Heart right ventricle (tissue), 16 donors: ENCODE results near the gene ADGRD1. TPM values are rescaled to one million over a fixed set of nuclear protein-coding genes. Genes with fewer than 3 reads are reported as not detected.

Source experiments
- ATAC-seq, 8 donors: fragments of 200-7000 bp; cut with Tn5 transposase; one replicate each; pipeline ENCODE4 v1.9.1; 2020; ENCODE audit warnings: mild to moderate bottlenecking in 8 of 8, moderate library complexity in 8 of 8, moderate number of reproducible peaks in 1 of 8
- DNase-seq, 2 donors: peaks; one replicate each; pipeline ENCODE4 v3.0.0-alpha.2; 2020
- H3K27ac ChIP-seq, 10 donors: fragments of 200-600 bp; sonication (generic) in 2 of 10; one replicate each; pipeline versions ENCODE4 v1.5.0 to v1.8.0; 2020 to 2022; ENCODE audit warnings: mild to moderate bottlenecking in 3 of 10
- H3K27me3 ChIP-seq, 7 donors: fragments of 200-600 bp; one replicate each; pipeline ENCODE4 v1.8.0; 2021 to 2022; ENCODE audit warnings: mild to moderate bottlenecking in 2 of 7
- H3K36me3 ChIP-seq, 9 donors: fragments of 200-600 bp; sonication (generic) in 1 of 9; one replicate each; pipeline versions ENCODE4 v1.5.0 to v1.8.0; 2020 to 2022; ENCODE audit warnings: mild to moderate bottlenecking in 2 of 9
- H3K4me1 ChIP-seq, 9 donors: fragments of 200-600 bp; sonication (generic) in 1 of 9; one replicate each; pipeline versions ENCODE4 v1.5.0 to v1.8.0; 2020 to 2022; ENCODE audit warnings: mild to moderate bottlenecking in 4 of 9
- H3K4me3 ChIP-seq, 10 donors: fragments of 200-600 bp; sonication (generic) in 2 of 10; one replicate each; pipeline versions ENCODE4 v1.5.0 to v1.8.0; 2020 to 2022; ENCODE audit warnings: mild to moderate bottlenecking in 7 of 10, moderate library complexity in 2 of 10
- H3K9me3 ChIP-seq, 11 donors: fragments of 200-600 bp in 10 of 11; sonication (generic) in 2 of 11; one replicate each; pipeline versions ENCODE4 v1.5.0 to v1.8.0; 2013 to 2022; ENCODE audit warnings: mild to moderate bottlenecking in 2 of 11, control low read depth in 1 of 11, moderate library complexity in 1 of 11
- WGBS, 2 donors: extraction: QIAGEN DNeasy Blood & Tissue Kit; methylation state at CpG; one replicate each; pipeline ENCODE4 v1.1.7; 2013; ENCODE audit warnings: inconsistent platforms in 1 of 2; 5-methylcytosine and 5-hydroxymethylcytosine counted together
- intact Hi-C, 10 donors: fragments of 100-400 bp; cut with DNase I; formaldehyde crosslinking; loops; one replicate each; pipeline versions ENCODE4 v1.11.1 to v1.14.2; 2022
- polyA plus RNA-seq, 2 donors: library from polyadenylated mRNA; stranded (reverse); fragments of 200-250 nt; gene quantifications; one replicate each; pipeline ENCODE4 v1.2.3, GENCODE V29; 2013
- total RNA-seq, 10 donors: library from RNA; stranded (reverse); fragmentation: NEBNext Ultra II Directional in 3 of 10; extraction: Animal tissue kit (Norgen Biotek cat#: 25700) in 3 of 10; gene quantifications; one replicate each; pipeline versions ENCODE4 v1.2.1 to v1.2.4, GENCODE V29; 2021 to 2023
- TF ChIP-seq, protein P1 (sequence below), 9 donors: fragments of 200-600 bp; sonication (generic) in 2 of 9; IDR thresholded peaks; one replicate each; pipeline versions ENCODE4 v1.5.0 to v1.8.0; 2021 to 2022; ENCODE audit warnings: antibody characterized with exemption in 9 of 9, mild to moderate bottlenecking in 5 of 9, moderate library complexity in 1 of 9
- donor health status: Arrhythmogenic right ventricular cardiomyopathy.
- donor health status: ischemic (EF 13 %, LVEDD 7.1; RV severe dilation, severe dysfunction).
- donor health status: healthy with polysubstance abuse.
- donor health status: DM: no; HTN: yes; CAD: no.
- donor health status: DM: no; HTN: no; CAD: no.
- donor health status: ischemic (EF 25% LVEDD 6.9; RV normal size, moderate dysfunction).
- donor health status: ischemic (EF 25% LVEDD 5.7; RV mildly dilated, moderate dysfunction).
- donor health status: healthy.
- donor health status: DM: yes; HTN: yes; CAD: no.
- donor health status: Ischemic cardiomyopathy.
- donor health status: ischemic (EF 35%, LVEDD 5.7; RV mildly dilated, moderate dysfunction).
- donor health status: nonischemic (EF 11% LVEDD 7.7; RV severe dilation, severe dysfunction).
- donor health status: DM: yes; HTN: yes; CAD: no.
- donor health status: PGD.
- donor health status: ischemic (EF 29% LVEDD 5.4; RV normal size, mild dysfunction).
- donor health status: nonischemic (EF 23%, LVEDD 6.1; RV moderate dilation, normal function).

ADGRD1 gene
- total and polyA plus RNA-seq, 12 donors, result 16.8 to 157 (median 69.7) TPM

DNA sequence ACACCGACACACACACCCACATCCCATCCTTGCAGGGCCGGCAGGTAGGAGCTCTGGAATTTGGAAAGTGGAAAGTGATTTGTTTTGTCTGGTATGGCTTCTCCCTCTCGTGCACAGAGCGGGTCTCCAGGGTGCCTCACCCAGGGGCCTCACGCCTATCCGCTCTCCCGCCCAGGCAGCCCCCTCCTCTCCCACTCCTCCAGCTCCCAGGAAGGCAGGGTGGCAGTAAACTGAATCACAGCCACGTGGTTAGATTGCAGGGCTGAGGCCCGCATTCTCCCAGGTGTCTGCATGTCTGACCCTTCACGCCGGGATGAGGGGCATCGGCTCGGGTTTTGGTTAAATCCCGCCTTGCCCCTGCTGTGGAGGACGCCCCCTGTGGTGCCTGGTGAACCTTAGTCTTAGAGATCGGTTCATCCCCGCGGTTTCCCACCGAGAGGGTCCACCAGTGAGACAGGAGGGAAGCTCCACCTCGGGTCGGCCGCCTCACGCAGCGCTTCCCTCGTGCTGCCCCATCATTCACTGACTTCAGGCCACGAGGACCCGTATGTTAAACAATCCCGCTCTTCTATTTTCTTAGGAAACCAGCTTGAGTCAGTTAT is 64.4 kb downstream of the ADGRD1 start:
- DNase-seq (no peak), ATAC-seq (no peak)
- Histone ChIP-seq H3K27me3 (no peaks in the 10 kb centered on the region), H3K4me3 (no peak overlapping the region), H3K9me3 (no peaks in the 10 kb centered on the region), H3K27ac (no peak overlapping the region), H3K4me1 (peaks cover 0 to 4% (median 0%) of the 10 kb centered on the region in 9 donors), H3K36me3 (peaks cover 0 to 77% (median 5%) of the 10 kb centered on the region in 9 donors)
- intact Hi-C loops, result loop anchor here in 1 of 10 donors (5.0 kb wide), 1 partner anchor 66 kb away; the partner anchor contains the start of gene ADGRD1
- TF ChIP-seq, protein P1, sequence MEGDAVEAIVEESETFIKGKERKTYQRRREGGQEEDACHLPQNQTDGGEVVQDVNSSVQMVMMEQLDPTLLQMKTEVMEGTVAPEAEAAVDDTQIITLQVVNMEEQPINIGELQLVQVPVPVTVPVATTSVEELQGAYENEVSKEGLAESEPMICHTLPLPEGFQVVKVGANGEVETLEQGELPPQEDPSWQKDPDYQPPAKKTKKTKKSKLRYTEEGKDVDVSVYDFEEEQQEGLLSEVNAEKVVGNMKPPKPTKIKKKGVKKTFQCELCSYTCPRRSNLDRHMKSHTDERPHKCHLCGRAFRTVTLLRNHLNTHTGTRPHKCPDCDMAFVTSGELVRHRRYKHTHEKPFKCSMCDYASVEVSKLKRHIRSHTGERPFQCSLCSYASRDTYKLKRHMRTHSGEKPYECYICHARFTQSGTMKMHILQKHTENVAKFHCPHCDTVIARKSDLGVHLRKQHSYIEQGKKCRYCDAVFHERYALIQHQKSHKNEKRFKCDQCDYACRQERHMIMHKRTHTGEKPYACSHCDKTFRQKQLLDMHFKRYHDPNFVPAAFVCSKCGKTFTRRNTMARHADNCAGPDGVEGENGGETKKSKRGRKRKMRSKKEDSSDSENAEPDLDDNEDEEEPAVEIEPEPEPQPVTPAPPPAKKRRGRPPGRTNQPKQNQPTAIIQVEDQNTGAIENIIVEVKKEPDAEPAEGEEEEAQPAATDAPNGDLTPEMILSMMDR (IDR thresholded peaks at IDR 0.05), result no peak
- 82 to 85% methylated on average over 28 of the region's 28 CpGs for WGBS, 2 donors

DNA sequence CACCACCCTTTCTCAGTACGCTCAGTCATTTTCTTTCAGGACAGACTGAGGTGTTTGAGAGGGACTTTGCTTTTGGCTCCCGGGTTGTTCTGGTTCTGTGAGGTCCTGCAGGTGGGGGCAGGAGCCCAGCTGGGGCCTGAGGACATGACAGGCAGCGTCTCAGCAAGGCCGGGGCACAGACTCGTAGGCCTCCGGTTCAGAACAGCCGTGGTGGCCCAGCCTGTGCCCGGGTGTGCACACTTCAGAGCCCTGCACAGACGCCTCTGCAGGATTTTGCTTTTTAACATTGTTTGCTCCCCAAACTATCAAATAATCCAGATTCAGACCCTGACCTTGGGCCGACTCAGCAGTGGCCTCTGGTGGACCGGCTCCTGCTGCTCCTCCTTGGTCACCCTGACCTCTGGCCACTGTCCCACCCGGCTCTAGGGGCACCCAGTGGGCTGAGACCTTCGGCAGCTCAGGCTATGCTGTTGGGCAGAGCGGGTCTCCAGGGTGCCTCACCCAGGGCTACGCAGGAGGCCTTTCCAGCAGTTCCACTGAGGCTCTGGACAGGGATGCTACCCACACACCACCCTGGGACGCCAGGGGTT is 65.2 kb downstream of the ADGRD1 start:
- no peak overlapping the region for H3K4me3 ChIP-seq
- H3K4me1 ChIP-seq, result peaks cover 0 to 4% (median 0%) of the 10 kb centered on the region in 9 donors
- WGBS, 2 donors, result 86 to 87% methylated on average over 16 of the region's 16 CpGs
- DNase-seq, result no peak
- no peaks in the 10 kb centered on the region for H3K9me3 ChIP-seq
- peaks cover 0 to 77% (median 5%) of the 10 kb centered on the region in 9 donors for H3K36me3 ChIP-seq
- ATAC-seq, result no peak
- peak overlapping the region in 1 of 10 donors; percentile 14 for H3K27ac ChIP-seq
- intact Hi-C loops, result loop anchor here in 1 of 10 donors (5.0 kb wide), 1 partner anchor 67 kb away; the partner anchor contains the start of gene ADGRD1
- no peaks in the 10 kb centered on the region for H3K27me3 ChIP-seq
- TF ChIP-seq, protein P1 (IDR thresholded peaks at IDR 0.05), result peak in 1 of 9 donors; percentile 12

DNA sequence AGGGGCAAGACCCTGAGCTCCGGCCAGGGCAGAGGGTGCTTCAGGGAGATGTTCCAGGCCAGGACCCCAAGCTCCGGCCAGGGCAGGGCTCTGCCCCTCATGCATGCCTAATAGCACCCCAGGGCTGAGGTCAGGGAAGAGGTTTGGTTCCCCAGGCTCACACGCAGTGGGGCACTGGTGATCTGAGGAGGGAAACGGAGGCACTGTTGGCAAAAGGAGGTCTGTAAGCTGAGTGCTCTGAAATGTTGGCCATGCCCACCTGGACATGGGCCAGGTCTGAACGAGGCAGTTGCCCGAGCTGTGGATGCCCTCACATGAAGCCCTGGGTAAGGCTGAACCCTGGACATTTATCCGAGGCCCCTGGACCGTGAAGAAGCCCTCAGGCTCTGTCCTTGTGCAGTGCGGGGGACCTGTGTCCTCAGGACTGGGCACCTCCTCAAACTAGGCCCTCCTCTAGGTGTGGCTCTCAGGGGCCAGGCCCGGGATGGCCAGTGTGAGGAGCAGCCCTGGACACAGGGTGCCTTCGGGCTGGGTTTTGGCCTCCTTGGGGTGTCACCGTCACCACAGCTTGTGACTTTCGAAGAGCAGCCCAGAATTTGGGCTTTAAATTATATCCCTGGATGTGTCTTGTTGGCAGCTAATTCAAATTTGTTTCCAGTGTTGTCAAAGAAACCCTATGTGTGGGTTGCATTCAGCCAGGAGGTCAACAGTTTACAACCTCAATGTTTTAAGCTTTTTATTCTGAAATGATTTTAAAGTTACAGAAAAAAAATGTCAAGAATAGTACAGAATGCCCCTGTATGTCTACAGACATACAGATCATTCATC is 66.8 kb downstream of the ADGRD1 start:
- H3K4me1 ChIP-seq, result peaks cover 0 to 6% (median 0%) of the 10 kb centered on the region in 9 donors
- H3K27ac ChIP-seq, result no peak overlapping the region
- peaks cover 0 to 73% (median 5%) of the 10 kb centered on the region in 9 donors for H3K36me3 ChIP-seq
- intact Hi-C loops, result no loop called here
- no peaks in the 10 kb centered on the region for H3K9me3 ChIP-seq
- TF ChIP-seq, protein P1 (IDR thresholded peaks at IDR 0.05), result no peak
- H3K4me3 ChIP-seq, result no peak overlapping the region
- WGBS, 2 donors, result 77 to 82% methylated on average over 13 of the region's 13 CpGs
- DNase-seq (no peak), ATAC-seq (no peak)
- H3K27me3 ChIP-seq, result no peaks in the 10 kb centered on the region

DNA sequence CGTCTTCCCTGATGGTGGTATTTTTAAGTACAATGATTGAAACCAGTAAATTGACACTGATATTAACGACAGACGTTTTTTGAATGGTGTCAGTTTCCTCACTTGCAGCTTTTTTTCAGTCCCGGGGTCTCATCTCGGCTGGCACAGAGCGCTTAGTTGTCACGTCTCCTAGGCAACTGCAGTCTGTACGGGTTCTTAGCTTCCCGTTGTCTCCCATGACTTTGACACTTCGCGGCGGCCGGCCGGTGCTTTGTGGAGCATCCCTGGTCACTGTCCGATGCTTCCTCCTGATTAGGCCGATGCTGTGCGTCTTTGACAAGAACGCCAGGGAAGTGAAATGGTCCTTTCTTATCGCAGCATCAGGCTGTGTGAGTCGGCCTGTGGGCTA is 67.4 kb downstream of the ADGRD1 start:
- ATAC-seq, result no peak
- peaks cover 0 to 68% (median 5%) of the 10 kb centered on the region in 9 donors for H3K36me3 ChIP-seq

More for the DNA sequence above, 67.4 kb downstream of the ADGRD1 start:
- Histone ChIP-seq H3K9me3 (no peaks in the 10 kb centered on the region), H3K27ac (no peak overlapping the region), H3K4me3 (no peak overlapping the region), H3K4me1 (peaks cover 0 to 6% (median 0%) of the 10 kb centered on the region in 9 donors), H3K27me3 (no peaks in the 10 kb centered on the region)
- DNase-seq, result no peak
- TF ChIP-seq, protein P1 (IDR thresholded peaks at IDR 0.05), result no peak
- 82 to 83% methylated on average over 20 of the region's 20 CpGs for WGBS, 2 donors
- intact Hi-C loops, result no loop called here
